Ascending aorta (tissue), 2 donors: Measurements from ENCODE around the gene STK17A. TPM values are rescaled to one million over a fixed set of nuclear protein-coding genes. Genes with fewer than 3 reads are reported as not detected.

Experiments
- DNase-seq, 2 donors: peaks; one replicate each; pipeline ENCODE4 v3.0.0-alpha.2; 2019; ENCODE audit warnings: low spot score in 2 of 2
- H3K27ac ChIP-seq, 2 donors: fragments of 200-600 bp; sonication (generic); one replicate each; pipeline ENCODE4 v1.5.1; 2016 to 2017; ENCODE audit warnings: mild to moderate bottlenecking in 1 of 2
- H3K27me3 ChIP-seq: fragments of 200-600 bp; sonication (generic); one replicate; pipeline ENCODE4 v1.5.1; 2017
- H3K36me3 ChIP-seq, 2 donors: fragments of 200-600 bp; sonication (generic); one replicate each; pipeline ENCODE4 v1.5.1; 2016
- H3K4me1 ChIP-seq, 2 donors: fragments of 200-600 bp; sonication (generic); one replicate each; pipeline ENCODE4 v1.5.1; 2016 to 2017; ENCODE audit warnings: mild to moderate bottlenecking in 1 of 2
- H3K4me3 ChIP-seq, 2 donors: fragments of 200-600 bp; sonication (generic); one replicate each; pipeline ENCODE4 v1.5.1; 2016 to 2017; ENCODE audit warnings: mild to moderate bottlenecking in 1 of 2
- H3K9me3 ChIP-seq, 2 donors: fragments of 200-600 bp; sonication (generic); one replicate each; pipeline ENCODE4 v1.5.1; 2016
- CTCF ChIP-seq, 3 experiments: fragments of 200-600 bp in 2 of 3; fragments of 450-650 bp in 1 of 3; sonication (generic) in 2 of 3; IDR thresholded peaks; one replicate each; pipeline ENCODE4 v1.5.1; 2016 to 2019; ENCODE audit warnings: antibody characterized with exemption in 3 of 3, mild to moderate bottlenecking in 1 of 3, moderate library complexity in 1 of 3
- intact Hi-C: fragments of 100-400 bp; cut with DNase I; formaldehyde crosslinking; loops from one replicate; pipeline ENCODE4 v1.15.1; 2023
- total RNA-seq: library from RNA; depleted of rRNA; stranded (reverse); fragments of >200 nt; gene quantifications from one replicate; pipeline ENCODE4 v1.1.0, GENCODE V29; 2016

STK17A gene
- total RNA-seq, 1 donor from 2014 or later, result 9.6 TPM

- intact Hi-C loops, result no loop called here
- Histone ChIP-seq H3K36me3 (peaks cover 11 to 18% of the 10 kb centered on the region in 2 donors), H3K27me3 (no peaks in the 10 kb centered on the region), H3K27ac (peak overlapping the region; percentile 69 to 75), H3K9me3 (no peaks in the 10 kb centered on the region), H3K4me3 (no peak overlapping the region), H3K4me1 (peaks cover 5 to 26% of the 10 kb centered on the region in 2 donors)
- DNase-seq, result no peak
- no peak for TF ChIP-seq CTCF (IDR thresholded peaks at IDR 0.05)
Observed at GRCh38 chr7:43637114-43637806, 54.4 kb downstream of the STK17A start.

- DNase-seq, result peak in 1 of 2 donors; percentile 75
- H3K9me3 ChIP-seq, result no peaks in the 10 kb centered on the region
- no peaks in the 10 kb centered on the region for H3K27me3 ChIP-seq
- no peak for TF ChIP-seq CTCF (IDR thresholded peaks at IDR 0.05)
- no peak overlapping the region for H3K4me3 ChIP-seq
- peak overlapping the region; percentile 69 to 75 for H3K27ac ChIP-seq
- peaks cover 7 to 29% of the 10 kb centered on the region in 2 donors for H3K4me1 ChIP-seq
- H3K36me3 ChIP-seq, result peaks cover 3 to 11% of the 10 kb centered on the region in 2 donors
- intact Hi-C loops, result loop anchor here (1.0 kb wide), 1 partner anchor 10 kb away; no protein-coding TSS in a partner anchor
Observed at GRCh38 chr7:43639858-43640491, 57.1 kb downstream of the STK17A start.

GRCh38 chr7:43640679-43641078 is 57.8 kb downstream of the STK17A start:
- Histone ChIP-seq H3K4me1 (peaks cover 9 to 36% of the 10 kb centered on the region in 2 donors), H3K4me3 (no peak overlapping the region), H3K9me3 (no peaks in the 10 kb centered on the region), H3K36me3 (peaks cover 3 to 6% of the 10 kb centered on the region in 2 donors), H3K27me3 (no peaks in the 10 kb centered on the region), H3K27ac (peak overlapping the region; percentile 69 to 75)
- intact Hi-C loops, result loop anchor here (1.0 kb wide), 1 partner anchor 10 kb away; no protein-coding TSS in a partner anchor
- no peak for DNase-seq
- TF ChIP-seq CTCF (IDR thresholded peaks at IDR 0.05), result no peak

- H3K27ac ChIP-seq, result peak overlapping the region; percentile 54 to 63
- no peaks in the 10 kb centered on the region for H3K27me3 ChIP-seq
- no peak for TF ChIP-seq CTCF (IDR thresholded peaks at IDR 0.05)
- H3K4me3 ChIP-seq, result no peak overlapping the region
- H3K9me3 ChIP-seq, result no peaks in the 10 kb centered on the region
- H3K36me3 ChIP-seq, result no peaks in the 10 kb centered on the region
- intact Hi-C loops, result no loop called here
- no peak for DNase-seq
- peaks cover 28 to 47% of the 10 kb centered on the region in 2 donors for H3K4me1 ChIP-seq
Observed at GRCh38 chr7:43642897-43643630, 60.2 kb downstream of the STK17A start.

GRCh38 chr7:43643846-43644245 is 60.9 kb downstream of the STK17A start:
- Histone ChIP-seq H3K36me3 (no peaks in the 10 kb centered on the region), H3K9me3 (no peaks in the 10 kb centered on the region), H3K27ac (peak overlapping the region; percentile 54 to 63), H3K27me3 (no peaks in the 10 kb centered on the region), H3K4me3 (no peak overlapping the region), H3K4me1 (peaks cover 28 to 53% of the 10 kb centered on the region in 2 donors)
- no peak for DNase-seq
- no peak for TF ChIP-seq CTCF (IDR thresholded peaks at IDR 0.05)
- intact Hi-C loops, result no loop called here
